Measurements from ENCODE around the gene FBP2.

DNA sequence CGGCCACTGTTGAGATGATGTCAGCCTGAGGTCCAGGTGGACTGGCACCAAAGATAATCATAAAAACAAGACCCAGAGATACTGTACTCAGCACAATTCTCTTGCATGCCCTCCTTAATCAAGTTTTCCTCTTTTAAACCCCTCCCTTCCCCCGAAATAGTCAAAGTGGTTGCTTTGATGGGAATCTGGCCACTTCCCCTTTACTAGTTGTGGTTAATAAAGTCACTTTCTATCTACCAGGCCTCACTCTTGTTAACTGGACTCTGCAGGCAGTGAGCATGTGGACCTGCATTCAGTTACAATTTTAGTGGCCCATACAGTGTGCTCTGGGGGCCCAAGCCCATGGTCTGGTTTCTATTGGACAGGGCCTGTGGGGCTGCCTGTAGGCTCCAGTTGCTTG lies 17.5 kb downstream of the FBP2 start:
- no peak for TF ChIP-seq CTCF (conservative IDR thresholded peaks at IDR 0.05 in 1 of 2, IDR thresholded peaks at IDR 0.05 in 1 of 2; ENCODE audit: low read depth in 1 of 2, low read length in 2 of 2)
- TF ChIP-seq EZH2 (IDR thresholded peaks at IDR 0.05; ENCODE audit: low read length, missing control alignments): no peak
